Panc1 (cell line): ENCODE measurements around the gene RIPK1.

Experiments used
- CTCF ChIP-seq: fragments of 450-650 bp; IDR thresholded peaks from 2 replicates; pipeline ENCODE4 v1.5.1; 2017; ENCODE audit warnings: mild to moderate bottlenecking
- POLR2AphosphoS5 ChIP-seq: IDR thresholded peaks from 2 replicates; pipeline ENCODE4 v1.6.1; 2012; ENCODE audit warnings: mild to moderate bottlenecking, low read depth, low read length, moderate library complexity

- TF ChIP-seq CTCF: no peak
- TF ChIP-seq POLR2AphosphoS5: no peak
These were observed 16.8 kb downstream of the RIPK1 start for GRCh38 chr6:3085074-3085473.
